Measurements from ENCODE around the gene NOP58. TPM values are rescaled to one million over a fixed set of nuclear protein-coding genes. Genes with fewer than 3 reads are reported as not detected.

NOP58 gene
- total RNA-seq, 1 experiment from 2014 or later, result 48.5 TPM

DNA sequence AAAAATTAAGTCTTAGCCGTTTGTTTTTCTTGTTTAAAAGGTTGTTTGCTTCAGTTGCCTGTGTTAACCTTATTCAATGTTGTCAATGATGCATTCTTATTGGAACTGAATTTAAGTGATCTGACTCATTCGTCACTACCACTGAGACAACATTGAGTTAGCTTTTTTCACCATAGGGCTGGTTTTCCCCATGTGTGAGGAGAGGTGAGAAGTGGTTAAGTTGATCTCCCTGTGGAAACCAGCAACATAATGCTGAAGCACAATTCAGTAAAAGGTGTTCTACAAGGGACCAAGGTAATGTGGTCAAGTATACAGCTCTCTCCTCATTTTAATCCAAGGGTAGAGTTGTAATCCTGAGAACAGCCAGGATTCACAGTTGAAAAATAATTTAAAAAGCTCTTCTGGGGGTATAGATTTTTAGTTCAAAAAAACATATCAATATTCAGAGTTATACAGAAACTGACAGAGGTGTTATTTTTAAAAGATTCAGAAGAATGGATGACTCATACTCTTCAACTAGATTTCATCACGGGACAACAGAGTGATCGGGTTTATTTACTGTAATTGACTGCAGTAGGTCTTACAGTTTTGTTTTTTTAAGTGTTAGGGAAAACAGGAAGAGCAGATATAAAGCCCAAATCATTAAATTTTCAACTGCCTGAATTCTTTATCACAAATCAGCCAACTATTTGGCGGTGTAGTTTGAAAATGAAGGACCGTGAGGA lies 12.6 kb downstream of the NOP58 start:
- Histone ChIP-seq H3K4me3 (no peak overlapping the region), H2AFZ (no peak overlapping the region), H3K27me3 (ENCODE audit: insufficient read depth, low read depth) (no peaks in the 10 kb centered on the region), H3K27ac (peak overlapping the region; percentile 77), H3K36me3 (ENCODE audit: low read depth) (peaks cover 38% of the 10 kb centered on the region), H3K4me2 (peak overlapping the region; percentile 31; the same call in 1 of the 2 replicates), H3K79me2 (ENCODE audit: low read depth) (peaks cover 94% of the 10 kb centered on the region), H3K9me3 (ENCODE audit: insufficient read depth, low read depth) (no peaks in the 10 kb centered on the region), H3F3A (ENCODE audit: insufficient read depth, low read depth) (peaks cover 55% of the 10 kb centered on the region), H4K20me1 (ENCODE audit: insufficient read depth) (peaks cover 68% of the 10 kb centered on the region), H3K9me2 (ENCODE audit: insufficient read depth) (no peaks in the 10 kb centered on the region), H3K4me1 (replicated peaks; ENCODE audit: insufficient read depth) (peaks cover 17% of the 10 kb centered on the region)
- ChIA-PET POLR2A (ENCODE audit: unreplicated experiment) (no interaction called here), CTCF (interaction anchor here (0.5 to 0.6 kb wide), 3 partner anchors 44 to 1315 kb away, joined by 3 to 4 read pairs (median 3); no protein-coding TSS in a partner anchor)
- DNase-seq, result peak in 1 of 2 experiments; percentile 64
- TF ChIP-seq, protein P1, sequence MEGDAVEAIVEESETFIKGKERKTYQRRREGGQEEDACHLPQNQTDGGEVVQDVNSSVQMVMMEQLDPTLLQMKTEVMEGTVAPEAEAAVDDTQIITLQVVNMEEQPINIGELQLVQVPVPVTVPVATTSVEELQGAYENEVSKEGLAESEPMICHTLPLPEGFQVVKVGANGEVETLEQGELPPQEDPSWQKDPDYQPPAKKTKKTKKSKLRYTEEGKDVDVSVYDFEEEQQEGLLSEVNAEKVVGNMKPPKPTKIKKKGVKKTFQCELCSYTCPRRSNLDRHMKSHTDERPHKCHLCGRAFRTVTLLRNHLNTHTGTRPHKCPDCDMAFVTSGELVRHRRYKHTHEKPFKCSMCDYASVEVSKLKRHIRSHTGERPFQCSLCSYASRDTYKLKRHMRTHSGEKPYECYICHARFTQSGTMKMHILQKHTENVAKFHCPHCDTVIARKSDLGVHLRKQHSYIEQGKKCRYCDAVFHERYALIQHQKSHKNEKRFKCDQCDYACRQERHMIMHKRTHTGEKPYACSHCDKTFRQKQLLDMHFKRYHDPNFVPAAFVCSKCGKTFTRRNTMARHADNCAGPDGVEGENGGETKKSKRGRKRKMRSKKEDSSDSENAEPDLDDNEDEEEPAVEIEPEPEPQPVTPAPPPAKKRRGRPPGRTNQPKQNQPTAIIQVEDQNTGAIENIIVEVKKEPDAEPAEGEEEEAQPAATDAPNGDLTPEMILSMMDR (conservative IDR thresholded peaks at IDR 0.05), result no peak
- TF ChIP-seq EZH2 (IDR thresholded peaks at IDR 0.05; ENCODE audit: low read depth), result no peak
- no TSS peak for BruUV-seq (replicated peaks)
- intact Hi-C loops (cut with micrococcal nuclease; ENCODE audit: unreplicated experiment), result no loop called here

DNA sequence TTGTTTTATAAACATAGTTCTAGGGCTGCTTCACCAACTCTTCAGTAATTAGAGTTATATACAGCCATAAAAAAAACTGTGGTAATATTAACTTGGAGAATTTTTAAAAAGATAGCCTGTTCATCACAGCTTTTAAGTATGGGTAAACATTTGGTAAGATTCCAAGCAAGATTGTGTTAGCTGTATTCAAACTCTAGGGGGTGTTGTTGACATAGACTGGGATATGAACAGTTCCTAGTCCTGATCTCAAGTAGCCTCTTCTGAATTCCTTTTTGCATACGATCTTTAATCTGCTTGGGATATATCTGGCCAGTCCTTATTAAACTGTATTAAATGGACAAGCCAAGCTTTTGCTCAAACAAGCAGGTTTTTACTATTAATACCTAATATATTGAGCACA lies 13.4 kb downstream of the NOP58 start:
- POLR2A ChIA-PET (ENCODE audit: unreplicated experiment), result no interaction called here
- no TSS peak for BruUV-seq (replicated peaks)
- intact Hi-C loops (cut with micrococcal nuclease; ENCODE audit: unreplicated experiment), result no loop called here

DNA sequence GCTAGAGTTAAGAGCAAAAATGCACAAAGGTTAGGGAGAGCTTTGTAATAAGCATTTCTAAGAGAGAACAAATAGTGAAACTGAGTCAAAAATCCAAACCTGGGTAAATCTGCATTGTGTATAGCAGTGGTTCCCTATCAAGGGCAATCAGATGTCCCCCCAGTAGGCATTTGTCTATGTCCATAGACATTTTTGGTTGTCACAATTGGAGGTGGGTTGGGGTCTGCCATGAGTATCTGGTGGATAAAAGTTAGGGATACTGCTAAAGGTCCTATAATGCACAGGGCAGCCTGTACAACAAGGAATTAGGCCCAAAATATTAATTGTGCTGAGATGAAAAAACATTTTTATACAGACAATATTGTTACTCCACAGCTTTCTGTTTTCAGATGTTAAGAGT lies 21.0 kb downstream of the NOP58 start:
- no peak overlapping the region for H3K27ac ChIP-seq
- no peak overlapping the region for H2AFZ ChIP-seq
- H3K4me3 ChIP-seq, result no peak overlapping the region
- DNase-seq, result no peak
- POLR2A ChIA-PET (ENCODE audit: unreplicated experiment), result interaction anchor here (0.7 kb wide), 1 partner anchor 649 kb away, joined by 7 read pairs; no protein-coding TSS in a partner anchor
- BruUV-seq (replicated peaks), result no TSS peak
- TF ChIP-seq, protein P1 (conservative IDR thresholded peaks at IDR 0.05), result no peak
- TF ChIP-seq EZH2 (IDR thresholded peaks at IDR 0.05; ENCODE audit: low read depth), result no peak
- H3K4me1 ChIP-seq (replicated peaks; ENCODE audit: insufficient read depth), result no peaks in the 10 kb centered on the region
- no peaks in the 10 kb centered on the region for H3K9me2 ChIP-seq (ENCODE audit: insufficient read depth)
- H4K20me1 ChIP-seq (ENCODE audit: insufficient read depth), result peaks cover 27% of the 10 kb centered on the region; the same call in 1 of the 2 replicates
- no peaks in the 10 kb centered on the region for H3K9me3 ChIP-seq (ENCODE audit: insufficient read depth, low read depth)
- peaks cover 21% of the 10 kb centered on the region; the same call in 1 of the 2 replicates for H3K79me2 ChIP-seq (ENCODE audit: low read depth)
- CTCF ChIA-PET, result interaction anchor here (0.6 kb wide), 1 partner anchor 52 kb away, joined by 4 read pairs; no protein-coding TSS in a partner anchor
- H3K27me3 ChIP-seq (ENCODE audit: insufficient read depth, low read depth), result no peaks in the 10 kb centered on the region
- peaks cover 38% of the 10 kb centered on the region for H3K36me3 ChIP-seq (ENCODE audit: low read depth)
- no peak overlapping the region for H3K4me2 ChIP-seq
- intact Hi-C loops (cut with micrococcal nuclease; ENCODE audit: unreplicated experiment), result no loop called here
- peaks cover 35% of the 10 kb centered on the region for H3F3A ChIP-seq (ENCODE audit: insufficient read depth, low read depth)

More for the DNA sequence above, 13.4 kb downstream of the NOP58 start:
- H3K4me1 ChIP-seq (replicated peaks; ENCODE audit: insufficient read depth), result peaks cover 17% of the 10 kb centered on the region
- CTCF ChIA-PET, result interaction anchor here (0.5 kb wide), 1 partner anchor 435 kb away, joined by 3 read pairs; no protein-coding TSS in a partner anchor
- peaks cover 55% of the 10 kb centered on the region for H3F3A ChIP-seq (ENCODE audit: insufficient read depth, low read depth)
- TF ChIP-seq EZH2 (IDR thresholded peaks at IDR 0.05; ENCODE audit: low read depth), result no peak
- TF ChIP-seq, protein P1 (conservative IDR thresholded peaks at IDR 0.05), result 0 out of 2 replicates have a peak, but pooled peaks have one; percentile 41
- H3K4me3 ChIP-seq, result no peak overlapping the region
- H3K9me2 ChIP-seq (ENCODE audit: insufficient read depth), result no peaks in the 10 kb centered on the region
- peaks cover 89% of the 10 kb centered on the region for H3K79me2 ChIP-seq (ENCODE audit: low read depth)
- DNase-seq, result peak in 1 of 2 experiments; percentile 44
- no peak overlapping the region for H2AFZ ChIP-seq
- H3K9me3 ChIP-seq (ENCODE audit: insufficient read depth, low read depth), result no peaks in the 10 kb centered on the region
- H3K4me2 ChIP-seq, result no peak overlapping the region
- no peaks in the 10 kb centered on the region for H3K27me3 ChIP-seq (ENCODE audit: insufficient read depth, low read depth)
- H3K27ac ChIP-seq, result peak overlapping the region; percentile 77
- H4K20me1 ChIP-seq (ENCODE audit: insufficient read depth), result peaks cover 61% of the 10 kb centered on the region
- H3K36me3 ChIP-seq (ENCODE audit: low read depth), result peaks cover 38% of the 10 kb centered on the region

Data from PC-9 (cell line).